Activated effector memory CD4-positive, alpha-beta T cell treated with Interleukin-2 at 50 U/mL for 16 hours (primary cell): ENCODE measurements around the gene XYLT1.

ENCODE experiments used
- DNase-seq: peaks from one replicate; pipeline ENCODE4 v3.0.0-alpha.2; 2020

The XYLT1 gene

DNA sequence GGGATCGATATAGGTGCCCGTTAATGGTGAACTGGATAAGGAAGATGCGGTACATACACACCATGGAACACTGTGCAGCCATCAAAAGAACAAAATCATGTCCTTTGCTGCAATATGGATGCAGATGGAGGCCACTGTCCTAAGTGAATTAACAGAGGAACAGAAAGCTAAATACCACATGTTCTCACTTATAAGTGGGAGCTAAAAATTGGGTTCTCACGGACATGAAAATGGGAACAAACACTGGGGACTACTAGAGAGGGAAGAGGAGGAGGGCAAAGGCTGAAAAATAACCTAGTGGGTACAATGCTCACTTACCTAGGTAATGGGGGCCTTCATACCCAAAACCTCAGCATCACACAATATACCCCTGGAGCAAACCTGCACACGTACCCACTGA, 302.6 kb downstream of the XYLT1 start:
- no peak for DNase-seq

DNA sequence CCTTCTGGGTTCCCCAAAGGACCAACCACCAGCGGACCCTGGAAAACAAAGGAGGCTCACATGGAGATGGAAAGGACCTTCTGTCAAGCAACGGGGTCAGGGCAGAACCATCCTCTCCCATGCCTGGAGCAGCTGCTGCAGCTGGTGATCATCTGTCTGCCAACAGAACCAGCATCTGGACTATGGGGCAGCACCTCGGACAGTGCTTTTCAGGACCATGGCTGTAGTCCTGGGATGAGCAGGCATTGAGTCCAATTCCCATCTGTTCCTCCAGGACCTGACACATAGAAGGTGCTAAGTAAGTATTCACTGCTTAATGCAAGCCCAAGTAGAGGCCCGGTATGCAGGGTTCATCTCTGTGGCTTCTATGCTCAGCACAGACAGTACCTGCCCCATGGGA, 304.7 kb downstream of the XYLT1 start:
- DNase-seq, result no peak

DNA sequence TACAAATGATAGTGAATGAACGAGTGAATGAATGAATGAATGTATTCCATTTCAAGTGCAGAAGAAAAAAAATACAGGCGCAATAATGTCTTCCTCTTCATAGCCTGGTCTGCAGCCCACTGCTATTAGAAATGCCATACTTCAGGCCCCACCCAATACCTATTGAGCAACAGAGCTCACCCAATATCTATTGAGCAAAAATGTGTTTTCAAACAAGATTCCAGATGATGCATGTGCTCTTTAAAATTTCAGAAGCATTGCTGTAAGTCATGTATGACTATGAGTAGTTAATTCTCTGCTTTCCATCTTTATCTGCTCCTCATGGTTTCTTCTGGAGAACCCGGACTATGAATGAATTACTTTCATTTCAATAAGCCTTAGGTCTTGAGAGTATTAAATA, 308.2 kb downstream of the XYLT1 start:
- no peak for DNase-seq

DNA sequence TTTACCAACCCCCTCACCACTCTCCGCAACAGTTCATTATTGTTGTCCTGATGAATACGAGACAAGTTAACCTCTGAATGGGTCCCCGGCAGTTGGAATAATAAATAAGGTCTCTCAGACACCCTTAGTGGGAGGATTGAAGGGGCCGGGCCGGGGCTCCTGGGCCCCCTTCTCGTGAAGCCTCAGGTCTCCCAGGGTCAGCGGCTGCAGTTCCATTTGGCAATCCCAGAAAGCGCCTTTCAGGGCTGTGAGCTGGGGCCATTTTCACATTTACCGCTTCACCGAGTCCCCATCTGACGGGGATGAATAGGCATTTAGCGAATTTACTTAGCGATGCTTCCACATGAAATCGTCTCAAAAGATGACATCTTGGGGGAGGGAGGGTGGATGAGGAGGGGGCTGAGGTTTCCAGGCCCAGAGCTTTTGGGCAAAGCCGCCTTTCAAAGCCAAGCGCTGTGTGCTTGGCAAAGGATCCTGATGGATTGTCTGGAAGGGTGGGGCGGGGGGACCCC, 309.8 kb downstream of the XYLT1 start:
- no peak for DNase-seq

DNA sequence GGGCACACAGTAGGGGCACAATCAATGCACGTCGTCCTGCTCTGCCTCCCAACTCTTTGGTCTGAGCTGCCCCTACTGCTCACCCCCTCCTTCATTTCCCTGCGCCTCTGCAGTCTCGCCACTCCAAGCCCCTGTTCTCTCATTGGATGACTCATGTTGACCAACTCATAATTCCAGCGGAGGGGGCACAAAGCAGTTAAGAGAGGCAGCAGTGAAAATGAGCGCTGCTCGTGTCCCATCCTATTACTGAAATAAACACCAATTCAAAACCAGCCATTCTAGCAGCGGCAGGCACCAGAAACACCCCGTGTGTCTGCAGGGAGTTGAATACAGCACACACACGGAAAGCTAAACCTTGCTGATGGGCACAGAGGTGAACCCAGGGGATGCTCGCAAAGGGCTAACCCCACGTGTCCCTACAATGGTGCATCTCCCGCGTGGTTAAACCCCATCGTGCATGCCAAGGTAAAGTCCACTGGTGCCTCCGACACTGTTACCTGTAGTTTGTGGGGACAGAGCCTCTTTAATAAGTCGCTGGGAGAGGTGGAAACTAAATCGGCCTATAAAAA, 310.4 kb downstream of the XYLT1 start:
- no peak for DNase-seq

DNA sequence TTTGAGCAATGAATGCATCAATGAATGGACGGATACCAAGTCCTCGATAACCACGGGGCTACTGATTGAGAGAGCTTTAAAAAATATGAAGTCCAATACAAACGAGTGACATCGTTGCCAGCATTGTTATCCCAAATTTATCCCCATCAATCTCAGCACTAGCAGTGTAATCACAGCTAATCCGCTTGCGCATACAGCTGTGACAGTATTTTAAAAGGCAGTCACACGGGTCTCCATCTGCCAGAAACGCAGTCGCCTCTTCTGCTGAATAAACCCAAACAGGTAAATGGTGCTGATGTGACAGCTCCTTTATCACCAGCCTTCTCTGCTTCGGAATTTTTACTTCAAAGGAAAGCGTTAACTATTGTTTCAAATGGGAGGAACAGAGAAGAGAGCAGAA, 311.1 kb downstream of the XYLT1 start:
- DNase-seq, result no peak

DNA sequence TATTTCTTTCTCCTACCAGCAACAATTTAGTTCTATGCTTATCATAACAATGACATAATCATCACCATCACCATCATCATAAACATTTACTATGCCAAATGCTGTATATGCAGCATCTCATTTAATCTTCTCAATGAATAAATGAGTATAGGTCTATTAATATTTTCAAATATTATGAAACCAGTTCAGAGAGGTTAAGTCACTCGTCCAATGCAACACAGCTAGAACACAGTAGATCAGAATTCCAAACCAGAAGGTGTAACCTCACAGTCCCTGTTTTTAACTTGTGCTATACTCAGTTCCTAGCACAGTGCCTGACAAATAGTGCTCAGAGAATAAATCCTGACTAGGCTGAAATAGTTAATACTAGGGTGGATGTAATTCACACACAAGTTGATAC, 314.8 kb downstream of the XYLT1 start:
- DNase-seq, result no peak

DNA sequence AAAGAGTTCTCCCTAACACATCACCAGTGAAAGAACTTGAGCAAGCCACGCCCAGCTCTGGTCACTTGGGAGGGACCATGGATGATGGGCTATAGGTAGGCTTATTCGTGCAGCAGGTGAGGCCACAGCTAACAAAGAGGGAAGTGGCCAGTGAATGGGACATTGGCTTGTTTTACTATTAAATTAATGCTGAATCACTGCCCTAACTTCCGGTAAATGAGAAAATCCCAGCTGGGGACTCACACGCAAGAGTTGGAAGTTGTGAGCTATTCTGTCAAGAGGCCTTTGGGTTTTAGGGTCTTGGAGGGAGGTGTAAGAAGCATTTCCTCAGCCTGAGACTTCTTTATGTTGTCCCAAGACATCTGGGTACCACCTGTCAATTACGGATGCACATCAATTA, 315.3 kb downstream of the XYLT1 start:
- DNase-seq, result no peak

DNA sequence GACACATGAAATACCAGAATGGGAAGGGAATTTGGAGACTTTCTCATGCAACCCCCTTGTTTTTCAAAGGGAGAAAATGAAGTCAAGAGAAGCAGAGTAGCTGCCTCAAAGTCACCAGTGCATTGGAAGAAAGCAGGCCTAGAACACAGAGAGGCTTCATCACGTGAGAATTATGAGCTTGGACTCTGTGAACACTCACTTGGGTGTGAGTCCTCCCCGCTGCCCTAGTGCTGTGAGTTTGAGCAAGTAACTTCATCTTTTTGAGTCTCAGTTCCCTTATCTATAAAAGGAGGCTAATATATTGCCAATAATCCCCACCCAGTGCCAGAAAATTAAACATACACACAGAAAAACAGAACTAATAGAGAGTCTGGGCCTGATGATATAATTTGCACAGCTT, 315.8 kb downstream of the XYLT1 start:
- DNase-seq, result no peak

DNA sequence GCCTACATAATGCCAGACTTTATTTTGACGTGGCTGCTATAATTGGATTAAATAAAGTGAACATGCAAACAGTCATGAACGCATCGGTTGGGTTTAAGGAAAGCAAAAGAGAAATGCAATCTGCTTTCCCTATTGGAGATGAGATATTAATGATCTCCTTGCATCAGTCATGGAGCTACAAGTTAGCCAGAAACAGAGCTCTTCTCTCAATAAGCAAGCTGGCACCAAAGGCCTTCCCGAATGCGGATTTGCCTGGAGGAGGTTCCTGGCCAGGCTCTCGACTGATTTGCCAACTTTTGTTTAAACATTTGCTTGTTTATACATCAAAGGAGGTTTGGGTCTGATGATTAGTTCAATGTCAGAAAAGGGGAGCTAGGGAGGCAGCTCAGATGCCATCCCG, 318.4 kb downstream of the XYLT1 start:
- no peak for DNase-seq

DNA sequence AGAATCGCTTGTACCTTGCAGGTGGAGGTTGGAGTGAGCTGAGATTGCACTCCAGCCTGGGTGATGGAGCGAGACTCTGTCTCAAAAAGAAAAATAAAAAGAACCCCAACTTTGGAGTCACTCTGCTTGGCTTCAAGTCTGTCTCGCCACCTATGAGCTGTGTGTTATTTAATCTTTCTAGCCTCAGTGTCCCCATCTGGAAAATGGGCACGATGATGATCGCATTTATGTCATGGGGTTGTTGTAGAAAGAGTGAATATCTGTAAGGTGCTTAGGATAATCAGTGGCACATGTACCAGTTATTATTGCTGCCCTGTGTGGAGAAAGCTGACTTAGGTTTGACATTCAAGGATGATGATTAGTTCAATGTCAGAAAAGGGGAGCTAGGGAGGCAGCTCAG, 319.4 kb downstream of the XYLT1 start:
- DNase-seq, result no peak

DNA sequence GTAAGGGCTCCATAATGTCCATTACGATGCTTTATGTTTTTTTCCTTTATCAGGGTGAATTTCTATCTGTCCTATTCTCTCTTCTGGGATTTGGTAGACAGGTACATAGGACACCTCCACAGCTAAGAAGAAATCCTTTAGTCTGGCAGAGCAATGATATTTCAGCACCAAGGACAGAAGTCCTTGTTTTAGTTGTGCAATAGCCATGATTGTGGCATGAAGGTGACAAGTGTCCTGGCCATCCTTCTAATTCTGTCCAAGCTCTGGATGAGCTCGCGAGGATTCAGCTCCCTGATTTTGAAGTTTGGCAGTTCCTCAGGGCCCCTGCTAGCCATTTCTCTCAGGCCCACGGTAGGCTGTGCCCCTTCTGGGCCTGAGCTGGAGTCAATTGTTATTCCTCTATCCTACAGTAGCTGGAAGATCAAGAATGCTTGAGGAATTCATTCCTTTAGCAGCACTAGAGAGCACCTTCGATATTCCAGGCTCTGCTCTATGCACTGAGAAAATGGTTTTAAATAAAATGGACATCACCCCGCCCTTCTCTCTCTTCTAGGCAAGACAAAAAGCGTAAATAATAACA, 320.8 kb downstream of the XYLT1 start:
- DNase-seq, result no peak

DNA sequence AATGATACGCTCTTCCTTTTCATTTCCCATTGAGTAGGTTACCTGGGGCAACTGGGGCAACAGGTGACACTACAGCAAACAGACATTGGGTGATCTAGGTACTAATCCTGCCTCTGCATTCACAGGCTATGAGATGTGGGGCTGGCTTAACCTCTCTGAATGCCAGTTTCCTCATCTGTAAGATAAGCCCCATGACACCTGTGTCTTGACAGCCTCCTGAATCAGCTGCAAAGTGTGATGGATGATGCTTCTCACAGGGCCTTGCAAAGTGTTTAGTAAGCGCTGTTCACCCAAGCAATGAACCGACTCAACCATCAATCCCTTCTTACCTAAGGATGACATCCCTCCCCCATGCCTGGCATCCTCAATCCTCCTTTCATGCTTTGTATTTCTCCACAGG, 322.8 kb downstream of the XYLT1 start:
- no peak for DNase-seq

DNA sequence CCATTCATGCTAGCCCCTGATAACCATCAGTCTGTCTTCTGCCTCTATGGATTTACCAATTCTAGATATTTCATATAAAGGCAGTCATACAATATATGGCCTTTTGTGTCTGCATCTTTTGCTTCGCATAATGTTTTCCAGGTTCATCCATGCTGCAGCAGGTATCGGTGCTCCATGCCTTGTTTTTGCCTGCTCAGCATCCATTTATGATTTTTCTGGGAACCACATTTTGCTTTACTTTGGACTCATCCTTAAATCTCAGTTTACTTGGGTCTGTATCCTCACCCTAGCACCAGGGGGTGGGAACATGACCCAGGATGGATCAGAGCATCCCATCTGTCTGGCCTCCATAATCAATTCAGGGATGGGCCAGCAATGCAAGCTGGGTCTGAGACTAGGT, 325.7 kb downstream of the XYLT1 start:
- DNase-seq, result no peak

DNA sequence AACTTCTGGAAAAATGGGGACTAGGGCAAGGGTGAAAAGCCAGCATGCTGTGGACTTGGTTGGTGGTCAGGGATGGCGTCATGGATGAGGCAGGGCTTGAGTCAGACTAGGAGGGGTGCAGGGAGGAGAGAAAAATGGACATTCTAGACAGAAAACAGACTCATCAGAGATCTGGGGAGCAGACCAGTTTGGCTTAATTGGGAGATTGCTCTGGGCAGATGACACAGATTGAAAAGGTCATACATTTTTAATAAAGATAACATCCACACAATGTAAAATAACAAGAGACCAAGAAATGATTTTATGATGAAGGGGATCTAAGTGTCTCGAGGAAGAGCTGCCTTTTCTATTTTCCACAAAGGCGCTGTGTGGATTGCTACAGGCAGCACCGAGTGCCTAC, 326.3 kb downstream of the XYLT1 start:
- no peak for DNase-seq

DNA sequence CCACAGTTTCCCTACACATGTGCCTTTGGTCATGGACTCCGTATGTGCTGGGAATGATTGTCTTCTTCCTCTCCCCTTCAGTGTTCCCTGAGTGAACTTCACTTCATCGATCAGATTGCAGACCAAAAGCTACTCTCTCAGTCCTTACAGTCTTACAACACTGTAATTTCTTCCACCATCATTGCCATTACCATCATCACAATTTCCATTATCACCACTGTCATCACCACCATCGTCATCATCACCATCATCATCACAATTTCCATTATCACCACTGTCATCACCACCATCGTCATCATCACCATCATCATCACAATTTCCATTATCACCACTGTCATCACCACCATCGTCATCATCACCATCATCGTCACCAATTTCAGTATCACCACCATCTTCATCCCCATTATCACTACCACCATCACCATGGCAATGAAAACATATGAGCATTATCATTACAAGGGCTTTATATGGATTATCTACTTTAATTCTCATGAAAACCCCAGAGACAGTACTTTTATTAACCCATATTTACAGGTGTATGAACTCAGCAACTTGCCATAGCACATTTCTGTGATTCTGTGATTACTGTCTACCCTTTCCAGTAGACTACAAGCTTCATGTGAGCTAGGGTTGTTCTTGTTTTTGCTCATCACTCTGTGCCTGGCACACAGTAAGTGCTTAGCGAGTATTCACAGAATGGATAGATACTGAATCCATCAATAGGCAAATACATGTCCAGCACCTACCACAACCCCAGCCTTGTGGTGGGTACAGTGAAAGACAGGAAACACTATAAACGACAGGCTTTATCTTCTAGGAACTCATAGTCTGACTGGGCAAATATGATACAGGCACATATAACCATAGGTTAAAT, 327.0 kb downstream of the XYLT1 start:
- DNase-seq, result no peak

DNA sequence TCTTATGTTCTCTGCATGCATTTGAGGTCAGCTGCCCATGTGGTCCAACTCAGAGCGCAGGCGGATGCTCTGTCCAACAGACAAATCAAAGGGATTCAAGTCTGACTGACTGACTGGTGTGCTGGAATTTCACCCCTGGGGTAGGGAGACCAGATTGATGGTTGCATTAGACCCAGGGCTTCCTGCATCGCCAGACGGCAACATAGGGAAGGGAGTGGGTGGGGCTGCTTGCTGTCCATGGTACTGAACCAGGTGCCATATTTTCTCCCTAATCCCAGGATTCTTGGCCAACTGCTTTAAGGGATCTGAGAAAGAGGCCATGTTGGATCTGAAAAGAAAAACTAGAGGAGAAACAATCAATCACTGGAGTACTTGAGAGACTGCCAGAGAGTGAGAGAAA, 332.0 kb downstream of the XYLT1 start:
- DNase-seq, result no peak

DNA sequence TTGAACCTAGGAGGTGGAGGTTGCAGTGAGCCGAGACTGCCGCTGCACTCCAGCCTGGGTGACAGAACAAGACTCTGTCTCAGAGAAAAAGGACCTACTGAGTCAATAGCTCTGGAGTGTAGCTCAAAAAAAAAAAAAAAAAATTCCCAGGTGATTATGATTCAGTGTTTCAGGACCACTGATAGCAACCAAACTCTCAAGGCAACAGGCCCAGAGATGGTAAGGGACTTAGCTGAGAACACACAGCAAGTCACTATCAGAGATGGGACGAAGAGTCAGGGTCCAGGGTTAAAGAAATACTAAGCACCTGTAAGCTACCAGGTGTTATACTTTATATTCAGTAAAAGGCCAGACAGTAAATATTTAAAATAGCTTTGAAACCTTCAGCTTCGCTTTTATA, 335.3 kb downstream of the XYLT1 start:
- DNase-seq, result no peak

DNA sequence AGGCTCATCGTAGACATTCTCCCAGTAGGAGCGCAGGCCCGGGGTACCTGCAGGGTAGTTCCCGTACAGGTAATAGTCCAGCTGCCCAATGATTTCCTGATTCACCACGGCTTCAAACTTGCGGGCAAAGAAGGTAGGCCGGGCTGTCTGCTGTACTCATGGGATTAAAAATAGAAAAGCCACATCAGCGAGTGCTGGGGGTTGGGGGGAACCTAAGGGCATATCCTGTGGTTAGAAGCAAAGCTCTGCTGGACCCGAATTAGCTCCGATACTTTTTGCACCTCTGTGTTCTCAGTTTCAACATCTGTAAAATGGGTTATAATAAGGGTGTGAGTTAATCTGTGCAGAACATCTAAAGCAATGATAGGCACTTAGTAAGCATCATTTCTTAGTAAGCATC, 336.2 kb downstream of the XYLT1 start:
- DNase-seq, result no peak

DNA sequence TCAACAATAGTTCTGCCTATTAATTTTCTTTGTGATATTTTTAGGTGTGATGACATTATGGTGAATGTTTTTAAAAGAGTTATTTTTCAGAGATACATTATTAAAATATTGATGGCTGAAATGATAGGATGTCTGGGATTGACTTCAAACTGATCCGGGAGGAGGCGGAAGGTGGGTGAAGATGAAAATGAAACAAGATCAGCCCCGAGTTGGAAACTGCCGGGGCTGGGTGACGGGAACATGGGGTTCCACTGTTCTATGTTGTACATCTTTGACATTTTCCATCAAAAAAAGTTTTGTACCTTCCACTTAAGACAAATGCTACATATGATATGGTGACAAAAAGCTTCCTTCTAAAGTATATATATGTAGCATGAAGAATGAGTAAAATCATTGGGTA, 336.9 kb downstream of the XYLT1 start:
- DNase-seq, result no peak

DNA sequence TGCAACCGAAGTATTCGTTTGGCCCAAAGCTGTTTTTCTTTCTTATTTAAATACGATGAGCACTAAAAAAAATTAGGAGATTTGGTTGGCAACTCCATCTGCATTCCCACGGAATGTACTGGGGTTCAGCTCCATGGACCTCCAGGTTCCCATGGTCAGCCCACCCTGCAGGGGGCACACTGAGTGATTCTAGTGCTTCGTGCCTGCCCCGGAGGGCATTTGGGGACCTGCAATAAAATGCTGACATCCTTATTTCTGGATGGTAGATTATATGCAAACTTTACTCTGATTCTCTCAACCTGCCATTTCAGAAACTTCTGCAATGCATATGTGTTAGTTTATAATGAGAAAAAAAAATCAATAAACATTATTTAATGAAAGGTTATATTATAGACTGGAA, 339.4 kb downstream of the XYLT1 start:
- no peak for DNase-seq

DNA sequence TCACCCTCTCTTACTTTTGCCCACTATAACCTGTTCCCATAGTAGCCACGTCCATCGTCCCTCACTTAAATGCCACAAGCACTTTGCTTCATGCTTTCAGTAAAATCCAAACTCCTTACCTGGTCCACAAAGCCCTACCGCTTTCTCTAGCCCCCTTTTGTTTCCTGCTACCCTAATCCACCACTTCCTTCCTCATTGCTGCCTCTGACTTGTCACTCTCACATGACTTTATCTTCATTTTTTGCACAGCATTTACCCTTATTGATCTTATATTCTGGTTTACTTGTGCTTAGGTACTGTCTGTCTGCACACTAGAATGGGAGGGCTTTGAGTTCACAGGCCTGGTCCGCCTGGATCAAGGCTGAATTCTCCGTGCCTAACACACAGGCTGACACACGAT, 340.0 kb downstream of the XYLT1 start:
- no peak for DNase-seq

DNA sequence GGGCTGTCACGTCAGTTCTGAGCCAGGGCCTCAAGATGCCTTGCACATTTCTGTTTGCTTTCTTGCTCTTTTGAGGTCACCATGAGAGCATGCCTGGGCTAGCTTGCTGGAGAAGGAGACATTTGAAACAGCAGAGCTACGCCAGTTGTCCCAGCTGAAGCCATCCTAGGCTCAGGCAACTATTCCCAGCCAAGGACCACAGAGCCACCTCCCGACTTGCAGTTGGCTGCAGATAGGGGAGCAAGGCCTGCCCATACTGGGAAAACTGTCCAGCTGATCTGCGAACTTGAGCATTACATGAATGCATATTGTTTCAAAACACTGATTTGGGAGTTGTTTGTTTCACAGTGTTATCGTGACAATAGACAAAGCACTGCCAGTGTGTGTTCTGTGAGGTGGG, 340.8 kb downstream of the XYLT1 start:
- DNase-seq, result no peak

DNA sequence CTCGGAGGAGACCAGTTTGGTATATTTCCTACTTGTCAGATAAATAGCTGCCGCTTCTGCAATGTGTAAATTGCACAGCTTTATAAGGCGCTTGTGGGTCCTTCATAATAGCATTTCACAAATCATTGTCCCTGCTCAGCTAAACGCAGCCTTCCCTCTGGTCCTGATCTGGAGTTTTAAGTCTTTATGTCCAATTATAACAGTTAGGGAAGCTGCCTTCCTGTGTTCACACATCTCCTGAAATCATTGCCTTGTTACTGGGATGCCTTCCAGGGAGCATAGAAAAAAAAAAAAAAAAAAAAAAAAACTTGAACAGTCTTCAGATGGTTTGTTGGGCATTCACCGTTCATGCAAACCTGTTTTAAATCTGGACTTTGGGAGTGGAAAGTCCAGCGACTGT, 342.0 kb downstream of the XYLT1 start:
- DNase-seq, result no peak
